Activated naive CD4-positive, alpha-beta T cell treated with anti-CD3 and anti-CD28 coated beads for 36 hours (primary cell): ENCODE results near the gene CLHC1. TPM values are rescaled to one million over a fixed set of nuclear protein-coding genes. Genes with fewer than 3 reads are reported as not detected.
"Not testable (repeated sequence)": the region's sequence is repeated elsewhere in the genome, so short reads cannot be mapped to it uniquely, and the experiment has no call there.

ENCODE experiments used
- CTCF ChIA-PET: fragments of 350-600 bp; sonication (Branson Sonifier 250); formaldehyde crosslinking; loops from one replicate; lab custom pipeline; 2021; ENCODE audit warnings: antibody characterized with exemption; lab: Charles Lee
- DNase-seq: peaks from one replicate; pipeline ENCODE4 v3.0.0-alpha.2; 2020
- H3K27ac Mint-ChIP-seq: one replicate; pipeline ENCODE4 v1.8.0; 2021; ENCODE audit warnings: mild to moderate bottlenecking, mixed read lengths
- H3K27me3 Mint-ChIP-seq: one replicate; pipeline ENCODE4 v1.8.0; 2021; ENCODE audit warnings: low read depth, mixed read lengths
- H3K36me3 Mint-ChIP-seq: one replicate; pipeline ENCODE4 v1.8.0; 2021; ENCODE audit warnings: low read depth, mixed read lengths
- H3K4me1 Mint-ChIP-seq: one replicate; pipeline ENCODE4 v1.8.0; 2021; ENCODE audit warnings: low read depth, mixed read lengths
- H3K4me3 Mint-ChIP-seq: one replicate; pipeline ENCODE4 v1.8.0; 2021; ENCODE audit warnings: mild to moderate bottlenecking, moderate library complexity, mixed read lengths
- H3K9me3 Mint-ChIP-seq: one replicate; pipeline ENCODE4 v1.8.0; 2021; ENCODE audit warnings: mixed read lengths
- intact Hi-C: fragments of 100-400 bp; cut with micrococcal nuclease; formaldehyde crosslinking; loops from one replicate; pipeline ENCODE4 v1.15.1; 2023
- total RNA-seq, 2 experiments: library from RNA; stranded (reverse); gene quantifications; one replicate each; pipeline ENCODE4 v1.2.3, GENCODE V29; 2021

CLHC1 gene
- total RNA-seq, 2 experiments from 2014 or later = 2.4 to 3.1 TPM

DNA sequence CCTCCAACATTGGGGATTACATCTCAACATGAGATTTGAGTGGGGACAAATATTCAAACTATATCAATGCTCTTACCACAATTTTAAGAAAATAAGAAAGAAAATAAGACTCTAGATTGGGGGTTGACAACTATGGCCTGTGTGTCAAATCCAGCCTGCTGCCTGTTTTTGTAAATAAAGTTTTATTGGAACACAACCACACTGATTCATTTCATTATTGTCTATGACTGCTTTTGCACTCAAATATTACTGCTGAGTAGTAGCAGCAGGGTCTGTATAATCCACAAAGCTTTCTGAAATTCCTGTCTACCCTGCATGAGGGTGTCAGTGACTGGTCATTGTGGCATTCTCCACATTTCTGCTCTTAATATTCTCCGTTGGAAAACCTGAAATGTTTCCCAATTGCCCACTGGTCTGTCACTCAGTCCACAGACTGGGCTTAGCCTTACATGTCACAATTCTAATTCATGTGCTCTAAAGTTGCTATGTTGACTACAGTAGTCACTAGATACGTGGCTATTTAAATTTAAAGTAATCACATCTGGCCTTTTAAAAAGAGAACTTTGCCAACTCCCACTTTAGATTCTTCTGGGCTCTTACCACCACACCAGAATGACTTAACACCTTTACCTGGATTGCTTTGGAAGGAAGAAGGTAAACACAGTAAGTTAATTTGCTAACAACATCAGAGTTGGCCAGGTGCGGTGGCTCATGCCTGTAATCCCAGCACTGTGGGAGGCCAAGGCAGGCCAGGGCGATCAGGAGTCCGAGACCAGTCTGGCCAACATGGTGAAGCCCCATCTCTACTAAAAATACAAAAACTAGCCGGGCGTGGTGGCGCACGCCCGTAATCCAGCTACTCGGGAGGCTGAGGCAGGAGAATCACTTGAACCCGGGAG lies 86.9 kb downstream of the CLHC1 start:
- Mint-ChIP-seq H3K4me1 (peaks cover 10% of the 10 kb centered on the region), H3K27me3 (no peaks in the 10 kb centered on the region), H3K9me3 (no peaks in the 10 kb centered on the region), H3K4me3 (no peak overlapping the region), H3K36me3 (no peaks in the 10 kb centered on the region), H3K27ac (no peak overlapping the region)
- intact Hi-C loops = no loop called here
- CTCF ChIA-PET = interaction anchor here (0.7 kb wide), 1 partner anchor 306 kb away, joined by 3 read pairs; no protein-coding TSS in a partner anchor
- DNase-seq = no peak

DNA sequence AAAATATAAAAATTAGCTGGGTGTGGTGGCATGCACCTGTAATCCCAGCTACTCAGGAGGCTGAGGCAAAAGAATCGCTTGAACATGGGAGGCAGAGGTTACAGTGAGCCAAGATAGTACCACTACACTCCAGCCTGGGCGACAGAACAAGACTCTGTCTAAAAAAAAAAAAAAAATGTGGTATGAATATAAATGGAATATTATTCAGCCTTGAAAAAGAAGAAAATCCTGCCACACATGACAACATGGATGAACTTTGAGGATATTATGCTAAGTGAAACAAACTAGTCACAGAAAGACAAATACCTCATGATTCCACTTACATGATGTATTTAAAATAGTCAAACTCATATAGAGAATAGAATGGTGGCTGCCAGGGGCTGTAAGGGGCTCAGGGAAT lies 88.4 kb downstream of the CLHC1 start:
- H3K36me3 Mint-ChIP-seq, DNase-seq, intact Hi-C loops, H3K4me1 Mint-ChIP-seq, H3K27ac Mint-ChIP-seq, H3K27me3 Mint-ChIP-seq, H3K4me3 Mint-ChIP-seq, H3K9me3 Mint-ChIP-seq: not testable (repeated sequence)
- CTCF ChIA-PET = interaction anchor here (0.7 kb wide), 1 partner anchor 86 kb away, joined by 4 read pairs; no protein-coding TSS in a partner anchor

DNA sequence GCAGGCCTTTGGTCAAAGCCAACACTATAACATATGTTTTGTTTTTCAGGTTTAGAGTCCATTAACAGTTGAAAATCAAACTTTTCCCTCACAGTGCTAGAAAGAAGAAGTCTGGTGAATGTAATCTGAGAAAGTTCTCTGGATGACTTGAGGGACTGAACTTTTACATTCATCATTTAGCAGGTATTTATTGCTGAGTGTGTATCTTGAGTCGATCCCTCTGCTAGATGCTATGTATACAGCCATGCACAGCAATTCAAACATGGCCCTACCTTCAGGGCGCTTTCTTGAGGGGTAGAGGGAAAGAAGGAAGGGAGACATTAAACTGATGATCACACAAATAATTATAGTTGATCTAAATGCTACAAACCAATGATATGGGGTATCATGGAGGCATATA lies 89.6 kb downstream of the CLHC1 start:
- H3K36me3 Mint-ChIP-seq = no peaks in the 10 kb centered on the region
- intact Hi-C loops = no loop called here
- H3K27ac Mint-ChIP-seq = no peak overlapping the region
- CTCF ChIA-PET = no interaction called here
- H3K27me3 Mint-ChIP-seq = no peaks in the 10 kb centered on the region
- no peak overlapping the region for H3K4me3 Mint-ChIP-seq
- no peak for DNase-seq
- H3K4me1 Mint-ChIP-seq = peaks cover 10% of the 10 kb centered on the region
- no peaks in the 10 kb centered on the region for H3K9me3 Mint-ChIP-seq

DNA sequence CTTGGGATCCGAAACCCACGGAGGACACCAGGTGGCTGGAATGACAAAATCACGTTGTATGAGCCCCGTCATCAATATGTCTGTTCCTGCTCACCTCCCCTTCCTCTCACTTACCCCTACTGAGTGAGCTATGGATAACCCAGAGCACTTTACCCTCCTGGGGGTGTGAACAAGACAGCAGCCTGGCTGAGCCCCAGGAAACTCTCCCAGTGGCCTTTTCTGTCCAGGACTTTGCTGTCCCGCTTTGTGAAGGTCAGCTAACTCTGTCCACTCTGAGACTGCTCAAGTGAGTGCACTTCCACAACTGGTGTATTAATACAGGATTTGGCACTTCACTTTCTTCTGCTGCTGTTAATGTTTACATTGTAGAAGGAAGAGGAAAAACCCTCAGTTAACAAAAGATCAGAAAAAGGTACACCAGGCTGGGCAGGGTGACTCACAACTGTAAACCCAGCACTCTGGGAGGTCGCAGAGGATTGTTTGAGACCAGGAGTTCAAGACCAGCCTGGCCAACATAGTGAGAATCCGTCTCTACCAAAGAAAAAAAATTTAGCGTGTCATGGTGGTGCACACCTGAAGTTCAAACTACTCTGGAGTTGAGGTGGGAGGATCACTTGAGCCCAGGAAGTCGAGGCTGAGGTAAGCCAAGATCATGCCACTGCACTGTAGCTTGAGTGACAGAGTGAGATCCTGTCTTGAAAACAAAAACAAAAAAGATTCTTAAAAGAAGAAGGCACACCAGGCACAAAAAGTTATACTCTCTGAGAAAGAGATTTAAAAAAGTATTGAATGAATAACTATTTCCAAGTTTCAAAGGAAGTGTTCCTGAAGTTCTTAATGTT lies 90.3 kb downstream of the CLHC1 start:
- Mint-ChIP-seq H3K27ac (peak overlapping the region; percentile 5), H3K36me3 (no peaks in the 10 kb centered on the region), H3K9me3 (no peaks in the 10 kb centered on the region), H3K4me1 (peaks cover 10% of the 10 kb centered on the region), H3K27me3 (no peaks in the 10 kb centered on the region), H3K4me3 (no peak overlapping the region)
- intact Hi-C loops = no loop called here
- CTCF ChIA-PET = no interaction called here
- peak; percentile 23 for DNase-seq

DNA sequence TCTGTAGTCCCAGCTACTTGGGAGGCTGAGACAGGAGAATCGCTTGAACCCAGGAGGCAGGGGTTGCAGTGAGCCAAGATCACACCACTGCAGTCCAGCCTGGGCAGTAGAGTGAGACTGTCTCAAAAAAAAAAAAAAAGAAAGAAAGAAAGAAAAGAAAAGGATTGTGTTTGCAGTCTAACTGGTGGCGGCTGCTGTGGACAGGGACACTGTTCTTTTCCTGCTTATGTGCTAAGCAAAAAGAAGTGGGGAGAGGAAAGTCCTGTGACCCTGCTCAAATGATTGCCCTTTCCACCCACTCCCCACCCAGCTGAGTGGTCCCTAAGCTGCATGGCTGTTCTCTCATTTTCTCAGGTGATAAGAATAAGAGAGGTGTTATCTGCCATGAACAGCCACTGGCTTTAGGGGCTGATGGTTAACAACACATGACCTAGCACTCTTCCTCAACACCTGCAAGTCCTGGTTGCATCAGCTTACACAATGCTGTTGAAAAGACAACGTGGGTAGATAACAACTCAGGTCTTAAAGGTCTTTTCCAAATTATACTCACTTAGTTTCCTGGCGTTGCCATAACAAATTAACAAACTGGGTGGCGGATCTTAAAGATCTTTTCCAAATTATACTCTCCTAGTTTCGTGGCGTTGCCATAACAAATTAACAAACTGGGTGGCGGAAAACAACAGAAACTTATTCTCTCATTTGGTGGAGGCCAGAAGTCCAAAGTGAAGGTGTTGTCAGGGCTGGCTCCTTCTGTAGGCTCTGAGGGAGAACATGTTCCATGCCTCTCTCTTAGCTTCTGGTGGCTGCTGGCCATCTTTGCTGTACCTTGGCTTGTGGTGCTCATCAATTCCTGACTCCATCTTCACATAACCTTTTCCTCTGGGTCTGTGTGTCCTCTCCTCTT lies 91.5 kb downstream of the CLHC1 start:
- no peaks in the 10 kb centered on the region for H3K9me3 Mint-ChIP-seq
- CTCF ChIA-PET = interaction anchor here (0.6 kb wide), 1 partner anchor 221 kb away, joined by 4 read pairs; no protein-coding TSS in a partner anchor
- no peak overlapping the region for H3K27ac Mint-ChIP-seq

DNA sequence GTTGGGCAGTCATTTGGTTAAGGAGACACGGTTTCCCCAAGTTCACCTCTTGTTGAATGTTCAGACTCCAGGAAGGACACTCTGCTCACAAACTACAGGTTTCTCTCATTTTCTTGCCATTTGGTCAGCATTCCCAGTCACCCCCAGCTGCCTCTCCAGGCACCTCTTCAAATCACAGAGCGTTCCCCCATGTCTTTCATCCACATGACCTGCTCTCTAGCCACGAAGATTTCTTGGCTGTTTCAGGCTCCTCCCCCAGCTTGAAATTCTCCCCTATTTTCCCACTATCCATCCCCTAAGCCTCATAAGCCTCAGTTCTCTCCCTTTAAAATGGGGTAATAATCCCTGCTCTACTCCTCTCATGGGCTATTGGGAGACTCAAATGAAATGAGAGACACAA lies 92.8 kb downstream of the CLHC1 start:
- CTCF ChIA-PET = interaction anchor here (0.6 to 2.5 kb wide), 2 partner anchors 29 to 459 kb away, joined by 4 to 6 read pairs; no protein-coding TSS in a partner anchor
- intact Hi-C loops = no loop called here
- no peaks in the 10 kb centered on the region for H3K36me3 Mint-ChIP-seq
- no peak for DNase-seq
- H3K4me1 Mint-ChIP-seq = peaks cover 25% of the 10 kb centered on the region
- no peaks in the 10 kb centered on the region for H3K9me3 Mint-ChIP-seq
- H3K27me3 Mint-ChIP-seq = no peaks in the 10 kb centered on the region
- no peak overlapping the region for H3K4me3 Mint-ChIP-seq
- H3K27ac Mint-ChIP-seq = peak overlapping the region; percentile 21

More for the DNA sequence above, 91.5 kb downstream of the CLHC1 start:
- DNase-seq = no peak
- Mint-ChIP-seq H3K4me3 (no peak overlapping the region), H3K36me3 (no peaks in the 10 kb centered on the region), H3K27me3 (no peaks in the 10 kb centered on the region), H3K4me1 (peaks cover 18% of the 10 kb centered on the region)
- intact Hi-C loops = no loop called here

DNA sequence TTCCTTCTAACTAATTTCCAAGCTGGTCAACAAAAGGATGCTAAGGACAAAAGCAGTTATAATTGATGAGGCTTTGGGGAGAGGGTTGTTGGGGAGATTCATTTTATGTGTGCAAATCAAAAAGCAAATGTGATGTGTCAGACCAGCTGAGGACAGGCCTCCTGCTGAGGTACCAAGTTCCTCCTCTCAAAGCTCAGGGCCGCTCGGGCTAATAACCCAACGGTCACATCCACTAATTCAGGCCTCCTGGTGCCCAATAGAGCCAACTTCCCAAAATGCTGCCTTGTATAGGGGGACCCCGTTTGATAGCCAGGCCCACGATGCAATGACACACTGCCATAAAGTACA lies 93.2 kb downstream of the CLHC1 start:
- Mint-ChIP-seq H3K27ac (no peak overlapping the region), H3K4me3 (no peak overlapping the region), H3K36me3 (no peaks in the 10 kb centered on the region), H3K9me3 (no peaks in the 10 kb centered on the region), H3K4me1 (peaks cover 29% of the 10 kb centered on the region), H3K27me3 (no peaks in the 10 kb centered on the region)
- intact Hi-C loops = no loop called here
- CTCF ChIA-PET = interaction anchor here (2.5 kb wide), 1 partner anchor 29 kb away, joined by 6 read pairs; no protein-coding TSS in a partner anchor
- no peak for DNase-seq

DNA sequence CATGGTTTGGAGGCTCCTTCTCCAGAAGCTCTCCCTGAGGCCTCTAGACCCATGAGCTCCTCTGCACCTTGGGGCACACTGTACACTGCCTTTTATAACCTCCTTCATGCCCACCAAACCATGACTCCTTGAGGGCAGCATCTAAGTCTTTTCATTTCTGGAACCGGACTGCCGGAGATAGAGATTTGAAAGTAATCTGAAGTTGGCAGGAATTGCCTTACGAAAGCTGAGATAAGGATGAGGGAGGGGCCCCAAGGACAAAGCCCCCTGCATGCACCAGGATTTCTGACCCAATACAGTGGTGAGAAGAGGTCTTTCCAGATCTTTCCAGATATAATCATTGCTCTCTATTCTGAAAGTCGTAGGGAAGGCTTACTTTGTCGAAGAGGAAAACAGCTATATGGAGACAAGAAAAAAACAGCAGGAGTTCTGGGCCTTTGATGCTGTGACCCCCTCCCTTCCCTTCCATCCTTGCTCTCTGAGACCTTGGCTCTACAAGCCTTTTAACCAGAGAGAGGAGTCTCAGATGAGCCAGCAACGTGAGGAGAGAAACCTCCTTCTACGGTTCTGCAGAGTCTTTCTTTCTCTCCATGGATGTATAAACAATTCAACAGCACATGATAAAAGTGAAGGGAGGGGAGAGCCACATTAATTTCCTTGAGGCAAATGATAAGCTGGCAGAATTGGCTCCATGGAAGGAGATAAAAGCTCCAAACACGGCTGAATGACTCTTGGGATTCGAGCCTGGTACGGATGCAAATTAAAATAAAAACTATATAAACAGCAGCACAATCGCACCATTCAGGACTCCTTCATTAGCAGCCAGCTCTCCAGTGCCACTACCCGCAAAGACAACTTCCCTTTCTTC lies 93.8 kb downstream of the CLHC1 start:
- intact Hi-C loops = no loop called here
- H3K4me1 Mint-ChIP-seq = peaks cover 33% of the 10 kb centered on the region
- CTCF ChIA-PET = interaction anchor here (0.6 to 2.5 kb wide), 2 partner anchors 30 to 38 kb away, joined by 3 to 6 read pairs; no protein-coding TSS in a partner anchor
- H3K9me3 Mint-ChIP-seq = no peaks in the 10 kb centered on the region
- no peaks in the 10 kb centered on the region for H3K27me3 Mint-ChIP-seq
- H3K4me3 Mint-ChIP-seq = no peak overlapping the region
- DNase-seq = no peak
- H3K36me3 Mint-ChIP-seq = no peaks in the 10 kb centered on the region
- H3K27ac Mint-ChIP-seq = no peak overlapping the region

DNA sequence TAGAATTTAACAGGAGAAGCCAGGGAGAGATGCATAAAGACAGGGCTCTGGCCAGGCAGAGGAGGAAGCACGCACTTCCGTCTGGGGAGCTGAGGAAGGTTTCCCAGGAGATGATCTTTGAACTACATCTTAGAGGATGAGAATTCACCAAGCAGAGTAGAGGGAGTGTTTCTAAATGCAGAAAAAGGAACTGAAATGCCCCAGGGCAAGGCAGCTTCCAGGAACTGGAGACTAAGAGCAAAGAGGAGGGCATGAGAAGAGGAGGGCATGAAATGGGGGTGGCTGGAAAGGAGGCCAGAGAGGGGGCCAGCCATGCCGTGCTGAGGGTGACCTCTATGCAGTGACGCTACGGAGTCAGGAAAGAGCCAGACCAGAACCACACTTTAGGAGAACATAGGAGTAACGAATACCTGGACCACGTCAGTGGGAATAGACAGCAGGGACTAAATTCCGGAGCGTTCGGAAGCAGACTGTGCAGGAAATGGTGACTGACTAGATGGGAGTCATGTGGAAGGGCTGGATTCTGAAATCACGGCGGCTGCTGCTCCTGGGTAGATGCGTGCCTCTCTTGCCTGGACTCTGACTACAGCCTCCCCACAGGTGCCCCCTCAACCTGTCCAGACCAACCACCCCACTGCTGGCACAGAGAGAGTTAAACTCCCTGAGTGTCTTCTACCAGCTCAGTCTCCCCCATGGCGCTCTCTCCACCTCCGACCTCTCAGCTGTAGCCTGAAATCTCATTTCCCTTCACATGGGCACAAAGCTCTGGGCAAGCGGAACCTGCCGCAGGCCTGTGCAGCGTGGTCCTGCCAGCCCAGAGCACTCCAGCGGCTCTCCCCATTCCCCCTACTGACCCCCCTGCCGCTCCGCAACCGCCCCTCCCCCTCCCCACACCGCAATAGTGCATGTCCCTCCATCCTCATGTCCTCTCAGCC lies 94.8 kb downstream of the CLHC1 start:
- CTCF ChIA-PET = interaction anchor here (0.6 to 2.5 kb wide), 3 partner anchors 31 to 39 kb away, joined by 3 to 6 read pairs (median 3); no protein-coding TSS in a partner anchor
- intact Hi-C loops = no loop called here

DNA sequence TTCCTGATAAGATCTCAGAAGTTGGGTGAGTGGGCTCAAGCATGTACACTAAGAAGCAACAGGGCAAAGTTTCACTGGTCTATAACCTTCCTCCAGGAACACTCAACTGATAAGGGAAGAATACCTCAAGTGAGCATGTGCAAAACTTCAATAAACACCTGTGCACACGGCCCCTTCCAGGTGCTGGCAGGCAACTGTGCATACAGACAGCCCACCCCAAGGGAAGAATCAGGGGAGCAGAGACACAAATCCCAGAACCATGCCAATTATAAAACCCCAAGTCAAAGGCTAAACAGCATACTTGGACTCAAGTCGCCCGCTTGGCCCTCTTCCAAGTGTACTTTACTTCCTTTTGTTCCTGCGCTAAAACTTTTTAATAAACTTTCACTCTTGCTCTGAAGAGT lies 96.0 kb downstream of the CLHC1 start:
- Mint-ChIP-seq H3K27ac (no peak overlapping the region), H3K4me3 (no peak overlapping the region), H3K36me3 (no peaks in the 10 kb centered on the region), H3K9me3 (peaks cover 2% of the 10 kb centered on the region), H3K27me3 (no peaks in the 10 kb centered on the region), H3K4me1 (peaks cover 25% of the 10 kb centered on the region)
- DNase-seq = no peak
- CTCF ChIA-PET = no interaction called here
- intact Hi-C loops = no loop called here

More for the DNA sequence above, 94.8 kb downstream of the CLHC1 start:
- DNase-seq = no peak
- Mint-ChIP-seq H3K36me3 (no peaks in the 10 kb centered on the region), H3K4me1 (peaks cover 31% of the 10 kb centered on the region), H3K4me3 (no peak overlapping the region), H3K27me3 (no peaks in the 10 kb centered on the region), H3K9me3 (no peaks in the 10 kb centered on the region), H3K27ac (no peak overlapping the region)
